GM19035 (cell line): ENCODE results near the gene VPS35L.

Experiments used
- ATAC-seq: cut with Tn5 transposase; IDR thresholded peaks from one replicate; pipeline ENCODE4 v1.9.1; 2021; ENCODE audit not compliant: unreplicated experiment

The VPS35L gene

DNA sequence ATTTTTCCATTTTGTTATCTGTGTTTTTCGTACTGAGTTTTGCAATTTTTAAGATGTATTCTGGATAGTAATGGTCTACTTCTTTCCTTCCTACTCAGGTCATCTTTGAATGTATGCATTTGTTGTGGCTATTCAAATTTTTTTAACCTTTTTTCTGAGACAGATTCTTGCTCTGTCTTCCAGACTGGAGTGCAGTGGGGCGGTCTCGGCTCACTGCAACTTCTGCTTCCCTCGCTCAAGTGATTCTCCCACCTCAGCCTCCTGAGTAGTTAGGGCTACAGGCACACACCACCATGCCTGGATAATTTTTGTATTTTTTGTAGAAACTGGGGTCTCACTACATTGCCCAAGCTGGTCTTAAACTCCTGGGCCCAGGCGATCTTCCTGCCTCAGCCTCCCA, 33.6 kb downstream of the VPS35L start:
- no peak for ATAC-seq

DNA sequence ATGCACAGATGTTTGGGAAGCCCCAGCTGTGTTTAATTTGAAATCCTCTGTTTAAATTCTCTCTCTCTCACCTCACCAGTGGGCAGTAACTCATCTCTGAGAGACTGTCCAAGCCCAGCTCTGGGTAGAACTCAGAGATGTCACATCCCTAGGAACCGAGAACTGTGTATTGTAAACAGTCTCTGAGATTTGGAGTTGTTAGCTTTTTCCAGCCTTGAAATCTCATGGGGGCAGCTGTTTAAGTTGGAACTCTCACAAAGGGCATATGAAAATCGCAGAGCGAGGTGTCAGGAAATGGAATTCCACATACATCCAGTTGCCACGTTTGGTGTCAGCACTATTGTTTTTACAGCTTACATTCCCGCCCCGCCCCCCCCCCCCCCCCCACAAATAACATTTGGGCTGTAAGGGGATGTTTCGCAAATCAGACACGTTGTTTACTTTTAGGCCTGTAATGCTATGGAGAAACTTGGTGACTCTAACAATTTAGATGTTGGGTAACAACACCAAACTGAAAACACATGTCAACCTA, 34.3 kb downstream of the VPS35L start:
- no peak for ATAC-seq

DNA sequence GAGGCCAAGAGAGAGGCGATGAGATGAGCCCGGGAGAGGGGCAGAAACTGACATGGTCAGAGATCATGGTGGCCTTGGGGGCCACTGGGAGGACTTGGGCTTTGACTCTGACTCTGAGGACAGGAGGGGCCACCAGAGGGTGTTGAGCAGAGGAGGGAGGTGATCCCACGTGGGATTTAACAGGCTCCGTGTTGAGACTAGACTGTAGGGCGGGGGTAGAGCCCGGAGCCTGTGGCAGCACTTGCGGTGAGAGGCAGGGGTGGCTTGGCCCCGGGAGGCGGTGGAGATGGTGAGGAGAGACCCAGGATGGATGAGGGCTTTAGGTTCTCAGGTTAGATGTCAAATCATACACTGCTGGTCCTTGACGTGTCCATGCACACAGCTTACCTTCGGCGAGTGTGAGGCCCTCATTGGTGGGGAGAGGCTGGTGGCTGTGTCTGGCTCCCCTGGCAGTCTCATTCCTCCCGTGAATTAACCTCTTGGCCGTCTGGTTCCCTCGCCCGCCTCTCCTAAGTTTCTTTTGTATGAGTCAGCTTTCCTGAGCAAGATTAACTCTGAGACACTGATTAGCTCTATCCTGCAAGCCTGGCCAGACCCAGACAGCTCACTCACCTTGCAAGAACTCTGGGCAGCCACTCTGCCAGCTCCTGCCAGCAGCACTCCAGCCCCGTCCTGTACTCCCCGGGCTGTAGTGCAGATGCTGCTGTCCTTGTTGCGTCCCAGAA, 39.7 kb downstream of the VPS35L start:
- ATAC-seq, result no peak

DNA sequence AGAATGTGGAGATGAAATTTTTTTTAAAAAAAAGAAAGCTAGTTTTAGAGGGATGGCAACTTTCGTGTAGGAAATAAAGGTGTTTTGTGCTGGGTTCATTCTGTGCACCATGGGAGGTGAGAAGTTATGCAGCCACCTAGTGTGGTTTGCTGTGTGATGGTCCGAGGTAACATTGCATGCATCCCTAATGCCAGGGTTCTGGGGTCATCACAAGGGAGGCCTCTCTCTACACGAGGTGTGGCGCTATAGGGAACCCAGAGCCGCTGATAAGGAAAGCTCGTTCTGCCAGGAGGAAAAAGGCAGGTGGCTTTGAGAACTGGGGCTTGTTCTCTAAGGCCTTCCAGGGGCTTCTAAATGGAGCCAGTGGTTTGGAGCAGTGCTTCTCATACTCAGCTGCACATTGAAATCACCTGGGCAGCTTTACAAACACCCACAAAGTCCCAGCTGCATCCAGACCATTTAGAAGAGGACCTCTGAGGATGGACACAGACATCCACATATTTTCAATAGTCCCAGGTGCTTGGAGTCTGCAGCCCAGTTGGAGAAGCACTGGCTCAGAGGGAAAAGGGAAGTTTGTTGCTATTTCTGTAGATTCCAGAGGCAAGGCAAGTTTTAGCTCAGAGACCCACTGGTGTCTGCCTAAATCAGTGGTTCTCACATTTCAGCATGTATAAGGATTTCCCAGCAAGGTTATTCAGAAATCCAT, 43.5 kb downstream of the VPS35L start:
- ATAC-seq, result no peak

DNA sequence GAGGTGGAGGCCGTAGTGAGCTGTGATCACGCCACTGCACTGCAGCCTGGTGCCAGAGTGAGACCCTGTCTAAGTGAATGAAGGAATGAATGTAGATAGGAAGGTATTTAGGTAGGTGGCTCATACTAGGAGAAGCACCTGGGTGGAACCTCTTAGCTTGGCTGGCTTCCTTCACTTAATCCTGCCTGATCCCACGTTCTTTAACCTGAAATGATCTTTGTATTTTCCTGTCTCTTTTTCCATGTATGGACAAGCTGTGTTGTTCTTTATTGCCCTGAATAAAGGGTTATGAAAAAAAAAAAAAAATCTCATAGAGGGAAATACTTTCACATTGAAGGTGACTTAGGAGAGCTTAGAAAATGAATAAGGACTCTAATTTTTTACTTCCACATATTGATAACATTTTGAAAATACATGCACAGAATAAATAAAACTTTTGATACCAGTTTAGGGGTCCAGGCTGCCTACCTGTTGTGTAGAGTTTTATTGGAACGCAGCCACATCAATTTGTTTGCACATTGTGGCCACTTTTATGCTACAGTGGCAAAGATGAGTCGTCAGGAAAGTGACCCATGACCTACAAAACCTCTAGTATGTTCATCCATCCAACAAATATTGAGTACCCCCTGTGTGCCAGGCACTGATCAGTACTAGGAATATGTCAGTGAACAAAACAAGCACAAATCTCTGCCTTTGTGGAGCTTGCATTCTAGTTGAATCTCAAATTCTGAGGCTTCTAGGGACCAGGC, 44.6 kb downstream of the VPS35L start:
- ATAC-seq, result no peak

DNA sequence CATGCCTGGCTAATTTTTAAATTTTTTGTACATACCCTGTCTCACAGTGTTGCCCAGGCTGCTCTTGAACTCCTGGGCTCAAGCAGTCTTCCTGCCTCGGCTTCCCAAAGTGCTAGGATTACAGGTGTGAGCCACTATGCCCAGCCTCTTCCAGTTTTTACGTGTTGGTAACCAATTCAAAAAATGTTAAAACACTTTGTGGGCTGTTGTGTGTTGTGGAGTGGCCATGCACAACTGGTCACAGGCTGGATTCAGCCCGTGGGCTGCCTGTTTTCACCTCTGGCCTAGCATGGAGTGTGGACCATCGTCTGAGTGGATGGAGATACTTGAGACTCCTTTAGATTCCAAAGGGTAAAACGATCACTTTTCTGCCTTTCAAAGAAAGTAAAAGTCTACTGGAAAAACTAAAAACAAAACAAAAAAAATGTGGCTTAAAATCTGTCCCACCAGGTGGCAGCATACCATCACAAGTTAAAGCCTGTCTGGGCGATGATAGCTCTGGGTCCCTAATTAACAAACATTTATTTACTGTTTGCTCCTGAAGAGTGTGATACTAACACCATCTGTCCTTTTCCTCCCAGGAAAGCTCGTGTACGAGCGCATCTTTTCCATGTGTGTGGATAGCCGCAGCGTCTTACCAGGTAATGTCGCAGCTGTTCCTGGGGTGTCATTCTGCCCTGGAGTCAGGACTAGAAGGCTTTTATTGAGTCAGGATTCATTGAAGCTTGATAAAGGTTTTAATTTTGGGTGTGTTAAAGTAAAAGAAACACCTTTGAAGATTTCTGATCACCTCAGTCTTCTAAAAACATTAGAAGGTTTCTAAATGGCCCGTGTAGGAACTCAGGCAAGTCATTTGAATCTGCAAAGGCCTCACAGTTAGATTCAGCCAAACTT, 45.8 kb downstream of the VPS35L start:
- no peak for ATAC-seq

DNA sequence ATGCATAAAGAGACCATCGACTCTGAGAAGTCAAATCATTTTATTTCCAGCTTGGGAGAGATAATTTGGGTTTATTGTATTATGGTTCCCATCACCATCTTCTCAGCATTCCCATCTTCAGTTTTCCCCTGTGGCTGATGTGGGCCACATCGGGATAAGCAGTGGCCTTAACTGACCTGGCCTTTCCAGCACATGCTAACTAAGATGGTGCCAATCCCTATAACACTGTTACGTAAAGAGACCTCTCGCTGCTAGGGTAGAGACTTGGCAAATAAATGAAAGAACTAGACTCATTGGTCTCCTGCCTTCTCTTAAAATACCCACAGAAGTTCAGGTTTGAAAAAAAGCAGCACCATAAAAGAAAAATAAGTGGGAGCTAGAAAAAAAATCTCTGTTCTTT, 49.4 kb downstream of the VPS35L start:
- ATAC-seq, result no peak

DNA sequence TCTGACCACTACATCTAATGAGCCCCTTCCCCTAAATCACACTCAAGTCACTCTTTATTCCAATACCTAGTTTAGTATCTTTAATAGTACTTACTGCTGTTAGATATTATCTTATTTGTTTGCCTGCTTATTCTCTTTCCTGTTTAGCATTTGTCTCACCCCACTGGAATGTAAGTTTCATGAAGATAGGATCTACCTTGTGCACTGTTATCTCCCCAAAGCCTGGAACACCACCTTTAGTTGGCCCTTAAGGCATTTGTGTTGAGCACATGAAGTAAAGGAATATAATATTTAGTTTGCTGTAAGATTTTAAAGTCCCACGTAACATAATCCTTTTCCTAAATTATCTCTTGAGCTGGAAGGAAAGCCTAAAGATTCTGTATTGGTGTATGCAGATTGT, 50.2 kb downstream of the VPS35L start:
- no peak for ATAC-seq

DNA sequence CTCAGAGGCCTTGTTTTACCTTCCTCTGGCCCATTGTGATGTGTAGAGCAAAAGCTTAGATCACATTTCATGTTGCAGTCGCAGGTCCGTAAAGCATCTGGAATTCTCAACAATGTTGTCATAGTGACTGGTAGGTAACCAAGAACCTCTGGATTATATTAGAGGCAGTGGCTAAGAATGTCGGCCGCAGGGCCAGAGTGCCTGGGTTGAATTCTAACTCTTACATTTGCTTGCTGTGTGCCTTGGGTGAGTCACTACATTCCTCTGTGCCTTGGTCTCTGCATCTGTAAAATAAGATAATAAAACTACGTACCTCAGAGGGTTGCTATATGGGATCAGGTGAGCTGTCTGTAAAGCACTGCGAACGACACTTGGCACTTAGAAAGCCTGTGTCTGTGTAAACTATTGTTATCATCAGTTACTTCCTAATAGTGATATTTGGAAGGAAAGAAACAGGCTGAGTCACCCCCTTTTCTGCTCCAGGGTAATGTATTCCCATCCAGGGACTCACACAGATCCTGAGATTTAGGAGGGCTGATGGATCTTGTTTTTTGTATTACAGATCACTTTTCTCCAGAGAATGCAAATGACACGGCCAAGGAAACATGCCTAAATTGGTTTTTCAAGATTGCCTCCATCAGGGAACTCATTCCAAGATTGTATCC, 52.2 kb downstream of the VPS35L start:
- no peak for ATAC-seq

DNA sequence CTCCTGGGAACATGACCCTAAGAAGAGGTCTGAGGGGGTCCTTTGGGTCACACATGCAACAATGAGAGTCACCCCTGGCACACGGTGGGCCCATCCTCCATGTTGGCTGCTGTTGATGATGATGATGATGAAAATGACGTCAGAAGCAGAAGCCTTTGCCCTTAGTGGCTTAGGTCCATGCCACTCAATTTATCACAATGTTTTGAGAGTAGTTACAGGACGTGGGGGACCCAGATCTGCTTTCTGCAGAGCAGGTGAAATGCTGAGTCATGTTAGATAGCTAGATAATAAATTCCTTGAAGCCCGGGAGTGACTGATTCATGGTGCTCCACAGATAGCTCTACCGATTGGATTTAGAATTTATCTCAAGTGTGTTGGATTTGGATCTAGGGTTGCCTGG, 53.9 kb downstream of the VPS35L start:
- no peak for ATAC-seq

DNA sequence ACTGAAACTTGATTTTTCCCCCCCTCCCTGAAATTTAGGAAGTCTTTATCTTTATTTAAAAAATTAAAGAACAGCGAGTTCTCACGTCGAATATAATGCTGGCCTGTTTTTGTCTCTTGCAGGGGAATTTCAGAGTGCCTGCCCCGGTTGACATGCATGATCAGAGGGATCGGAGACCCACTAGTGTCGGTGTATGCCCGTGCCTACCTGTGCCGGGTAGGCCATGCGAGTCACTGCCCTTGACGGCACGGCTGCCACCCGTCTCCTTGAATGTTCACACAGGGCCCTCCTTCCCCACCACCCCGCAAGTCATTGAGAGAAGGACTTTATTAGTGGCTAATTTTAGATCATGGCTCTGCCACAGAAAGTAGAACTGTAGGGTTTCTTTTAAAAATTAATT, 54.7 kb downstream of the VPS35L start:
- ATAC-seq, result no peak

DNA sequence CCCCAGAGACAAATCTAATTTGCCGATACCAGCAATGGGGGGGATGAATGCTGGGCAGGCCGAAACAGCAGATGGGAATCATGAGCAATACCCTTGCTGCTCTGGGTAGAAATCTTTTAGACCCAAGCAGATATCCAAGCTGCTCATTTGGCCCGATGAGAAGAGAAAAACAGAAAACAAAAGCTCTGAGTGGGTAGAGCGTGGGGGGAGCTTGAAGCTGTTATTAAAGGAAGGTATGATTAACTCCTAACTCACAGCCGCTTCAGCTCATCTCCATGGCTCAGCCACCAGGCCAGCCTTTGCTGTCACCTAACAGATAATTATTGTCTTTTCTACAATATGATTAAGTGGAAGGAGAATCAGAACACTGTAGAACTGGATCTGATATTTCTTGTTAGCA, 58.3 kb downstream of the VPS35L start:
- ATAC-seq, result no peak

DNA sequence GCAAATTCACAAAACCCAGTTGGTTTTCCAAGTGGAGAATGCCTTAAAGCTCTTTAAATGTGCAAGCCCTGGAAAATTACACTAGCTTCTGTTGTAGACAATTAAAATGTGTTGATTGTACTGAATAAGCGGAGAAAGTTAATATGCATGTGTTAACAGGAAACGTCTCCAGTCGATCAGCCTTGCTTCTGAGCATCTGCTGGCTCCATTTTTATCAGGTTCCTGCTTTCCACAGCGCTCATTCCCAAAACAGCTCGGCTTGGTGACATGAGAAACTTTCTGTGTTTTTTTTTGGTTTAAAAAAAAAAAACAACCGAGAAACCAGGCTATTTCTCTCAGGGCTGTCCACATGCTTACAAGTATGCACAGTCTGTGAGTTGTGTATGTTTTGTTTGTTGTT, 60.7 kb downstream of the VPS35L start:
- no peak for ATAC-seq

DNA sequence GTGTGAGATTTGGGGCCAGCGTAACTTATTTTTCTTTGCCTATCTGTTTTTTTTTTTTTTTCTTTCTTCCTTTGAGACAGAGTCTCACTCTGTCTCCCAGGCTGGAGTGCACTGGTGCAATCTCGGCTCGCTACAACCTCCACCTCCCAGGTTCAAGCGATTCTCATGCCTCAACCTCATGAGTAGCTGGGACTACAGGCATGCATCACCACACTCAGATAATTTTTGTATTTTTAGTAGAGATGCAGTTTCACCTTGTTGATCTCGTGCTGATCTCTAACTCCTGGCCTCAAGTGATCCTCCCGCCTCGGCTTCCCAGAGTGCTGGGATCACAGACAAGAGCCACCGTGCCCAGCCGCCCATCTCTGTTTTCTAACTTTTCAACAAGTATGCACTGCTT, 63.4 kb downstream of the VPS35L start:
- no peak for ATAC-seq

DNA sequence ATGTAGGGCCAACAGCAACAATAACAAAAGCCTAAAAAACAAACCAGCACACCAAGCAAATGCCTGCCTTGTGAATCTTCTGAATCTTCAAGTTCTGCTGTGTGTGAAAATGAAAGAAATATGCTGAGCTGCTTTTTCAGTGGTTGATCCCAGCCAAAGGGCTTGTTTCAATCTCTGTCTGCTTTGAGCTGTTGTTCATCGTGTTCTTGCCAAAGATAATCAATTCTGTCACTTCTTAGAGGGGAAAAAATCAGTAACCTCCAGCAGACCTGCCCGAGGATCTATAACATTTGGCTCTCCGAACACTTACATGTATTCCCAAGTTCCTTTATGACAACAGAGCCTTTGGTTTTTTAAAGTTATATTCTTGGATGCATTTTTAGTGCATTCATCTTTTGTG, 65.9 kb downstream of the VPS35L start:
- ATAC-seq, result no peak

DNA sequence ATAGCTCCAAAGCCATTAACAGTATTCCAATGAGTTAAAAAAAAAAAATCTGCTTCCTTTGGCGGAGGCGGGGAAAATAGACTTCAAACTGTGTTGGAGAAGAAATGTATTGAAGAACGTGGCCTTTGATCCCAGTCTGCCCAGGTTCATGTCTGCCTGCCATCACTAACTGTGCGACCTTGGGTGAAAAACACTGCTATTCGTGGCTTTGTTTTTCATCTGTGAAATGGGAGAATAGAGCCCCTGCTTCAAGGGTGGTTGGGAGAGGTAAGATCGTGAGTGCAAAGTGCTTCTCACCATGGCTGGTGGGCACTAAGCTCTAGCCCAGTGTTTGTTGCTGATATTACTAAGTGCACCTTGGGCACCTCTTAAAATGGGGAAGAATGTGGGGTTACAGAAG, 69.5 kb downstream of the VPS35L start:
- no peak for ATAC-seq

DNA sequence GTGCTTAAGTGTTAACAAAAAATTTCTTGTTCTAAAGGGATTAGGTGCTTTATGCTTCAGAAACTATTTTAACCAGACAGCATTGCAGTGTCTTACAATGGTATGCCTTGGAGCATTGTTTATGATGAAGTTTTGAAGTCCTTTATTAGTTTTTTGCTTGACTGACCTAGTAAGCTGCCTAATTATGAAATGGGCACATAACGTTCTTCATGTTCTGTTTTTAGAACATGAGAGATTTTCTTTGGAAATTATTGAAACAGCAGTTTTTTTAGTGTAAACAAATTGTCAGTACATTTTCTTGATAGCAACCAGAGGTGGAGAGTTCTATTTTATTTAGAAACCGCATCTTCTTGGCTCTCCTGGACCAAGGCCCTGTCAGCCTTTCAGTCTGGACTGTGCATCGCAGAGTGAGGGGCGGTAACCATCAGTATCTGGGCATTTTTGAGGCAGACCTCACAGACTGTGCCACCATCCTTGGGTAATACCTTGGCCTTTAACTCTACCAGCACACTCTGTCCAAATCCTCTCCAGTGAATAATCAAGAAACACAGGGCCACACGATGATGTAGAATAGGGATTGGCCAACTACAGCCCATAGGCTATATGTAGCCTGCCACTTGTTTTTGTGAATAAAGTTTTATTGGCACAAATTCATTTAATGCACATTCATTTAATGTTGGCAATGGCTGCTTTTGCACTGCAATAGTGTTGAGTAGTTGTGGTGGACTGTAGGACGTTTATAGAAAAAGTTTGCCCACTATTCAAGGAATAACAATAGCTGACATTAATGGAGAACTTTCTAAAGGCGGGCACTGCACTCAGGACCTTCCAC, 81.1 kb downstream of the VPS35L start:
- ATAC-seq, result no peak

DNA sequence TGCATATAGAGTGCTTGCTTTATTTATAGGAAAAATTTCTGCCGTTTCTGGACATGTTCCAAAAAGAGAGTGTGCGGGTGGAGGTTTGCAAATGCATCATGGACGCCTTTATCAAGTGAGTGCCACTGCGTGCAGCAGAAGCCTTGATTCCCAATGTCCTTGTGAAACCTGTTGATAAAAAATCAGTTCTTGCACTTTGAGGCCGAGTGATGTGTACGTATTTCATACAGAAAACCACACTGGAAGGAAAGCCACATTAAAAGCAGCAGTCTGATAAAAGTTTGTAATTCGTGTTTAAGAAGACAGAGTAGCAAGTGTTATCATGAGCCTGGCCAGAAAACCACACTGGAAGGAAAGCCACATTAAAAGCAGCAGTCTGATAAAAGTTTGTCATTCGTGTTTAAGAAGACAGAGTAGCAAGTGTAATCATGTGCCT, 84.5 kb downstream of the VPS35L start:
- no peak for ATAC-seq

DNA sequence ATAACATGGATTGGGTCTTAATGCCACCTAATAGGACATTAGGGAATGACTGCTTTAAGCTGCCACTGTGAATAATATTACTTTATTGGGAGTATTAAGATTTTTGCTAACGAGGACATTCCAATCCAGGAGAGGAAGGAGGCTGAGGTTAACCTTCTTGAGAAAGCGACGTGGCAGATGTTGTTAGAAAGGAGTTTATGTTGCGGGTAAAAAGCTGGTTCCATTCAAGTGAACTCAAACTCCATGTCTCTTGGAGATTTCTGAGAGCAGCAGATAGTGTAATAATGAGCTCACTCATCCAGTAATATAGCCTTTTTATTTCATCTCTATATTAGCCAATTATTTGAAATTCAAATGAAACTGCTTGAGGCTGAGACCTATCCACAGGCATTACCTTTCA, 87.0 kb downstream of the VPS35L start:
- ATAC-seq, result no peak
